ENCODE data around the gene MOCS1.

- TF ChIP-seq EZH2 (IDR thresholded peaks at IDR 0.05; ENCODE audit: insufficient read depth, poor library complexity, severe bottlenecking) (no peak), EZH2phosphoT487 (IDR thresholded peaks at IDR 0.05; ENCODE audit: insufficient read depth, low read depth) (no peak)
Observed at GRCh38 chr6:39936857-39937256, 2.6 kb upstream of the MOCS1 start.
